CD4-positive, alpha-beta memory T cell (primary cell): ENCODE measurements around the gene A1BG. TPM values are rescaled to one million over a fixed set of nuclear protein-coding genes. Genes with fewer than 3 reads are reported as not detected.
"Not testable (repeated sequence)": the region's sequence is repeated elsewhere in the genome, so short reads cannot be mapped to it uniquely, and the experiment has no call there.

Source experiments
- CTCF ChIA-PET: fragments of 350-600 bp; sonication (Branson Sonifier 250); formaldehyde crosslinking; loops from one replicate; lab custom pipeline; 2021; ENCODE audit warnings: inconsistent platforms; ENCODE audit not compliant: partially characterized antibody; lab: Charles Lee
- POLR2A ChIA-PET: fragments of 350-600 bp; sonication (Branson Sonifier 250); formaldehyde crosslinking; loops from one replicate; lab custom pipeline; 2021; ENCODE audit not compliant: partially characterized antibody; lab: Charles Lee
- DNase-seq, 5 donors: peaks; one replicate each; pipeline versions ENCODE4 v3.0.0 to v3.0.0-alpha.2; 2020 to 2022; ENCODE audit warnings: mixed read lengths in 1 of 5
- H3K27ac ChIP-seq: one replicate; pipeline ENCODE4 v1.7.0; 2013; ENCODE audit warnings: low read depth, low read length
- H3K27me3 ChIP-seq: 2 replicates; pipeline ENCODE4 v1.7.0; 2013; ENCODE audit warnings: mild to moderate bottlenecking, low read length, moderate library complexity; ENCODE audit not compliant: insufficient read depth
- H3K36me3 ChIP-seq: 2 replicates; pipeline ENCODE4 v1.7.0; 2013; ENCODE audit warnings: mild to moderate bottlenecking, low read length, moderate library complexity; ENCODE audit not compliant: insufficient read depth
- H3K4me1 ChIP-seq: 2 replicates; pipeline ENCODE4 v1.7.0; 2013; ENCODE audit warnings: mild to moderate bottlenecking, low read length, moderate library complexity; ENCODE audit not compliant: insufficient read depth
- H3K4me3 ChIP-seq, 2 donors: one replicate each; pipeline ENCODE4 v1.7.0; 2013; ENCODE audit warnings: low read length in 2 of 2, mild to moderate bottlenecking in 1 of 2
- H3K9me3 ChIP-seq, 2 donors: one replicate each; pipeline ENCODE4 v1.7.0; 2013; ENCODE audit warnings: low read length in 2 of 2, control low read depth in 1 of 2; ENCODE audit not compliant: control insufficient read depth in 1 of 2
- H3K27ac Mint-ChIP-seq, 7 donors: one replicate each; pipeline ENCODE4 v1.8.0; 2020 to 2021; ENCODE audit warnings: mixed read lengths in 7 of 7, mild to moderate bottlenecking in 6 of 7, inconsistent platforms in 3 of 7, moderate library complexity in 3 of 7
- H3K27me3 Mint-ChIP-seq, 2 donors: one replicate each; pipeline ENCODE4 v1.8.0; 2020 to 2021; ENCODE audit warnings: mixed read lengths in 2 of 2
- H3K36me3 Mint-ChIP-seq, 2 donors: one replicate each; pipeline ENCODE4 v1.8.0; 2020 to 2021; ENCODE audit warnings: mixed read lengths in 2 of 2, inconsistent platforms in 1 of 2, mild to moderate bottlenecking in 1 of 2
- H3K4me1 Mint-ChIP-seq, 4 donors: one replicate each; pipeline ENCODE4 v1.8.0; 2020 to 2021; ENCODE audit warnings: mixed read lengths in 4 of 4, mild to moderate bottlenecking in 1 of 4
- H3K4me3 Mint-ChIP-seq, 8 donors: one replicate each; pipeline ENCODE4 v1.8.0; 2020 to 2021; ENCODE audit warnings: mixed read lengths in 8 of 8, mild to moderate bottlenecking in 7 of 8, moderate library complexity in 6 of 8, inconsistent platforms in 3 of 8
- H3K9me3 Mint-ChIP-seq, 8 donors: one replicate each; pipeline ENCODE4 v1.8.0; 2020 to 2021; ENCODE audit warnings: mixed read lengths in 8 of 8, mild to moderate bottlenecking in 5 of 8, inconsistent platforms in 3 of 8, moderate library complexity in 1 of 8
- intact Hi-C: fragments of 100-400 bp; cut with micrococcal nuclease; formaldehyde crosslinking; loops from one replicate; pipeline ENCODE4 v1.15.1; 2023
- polyA plus RNA-seq, 2 donors: library from polyadenylated mRNA; unstranded; fragments of 300-500 nt; fragmentation: Illumina TruSeq; gene quantifications; one replicate each; pipeline ENCODE4 v1.2.3, GENCODE V29; 2021
- total RNA-seq, 2 experiments: library from RNA; stranded (reverse); gene quantifications; one replicate each; pipeline ENCODE4 v1.2.3, GENCODE V29; 2021

A1BG gene
- total and polyA plus RNA-seq, 4 experiments from 2014 or later: 15.8 to 47.9 (median 31.8) TPM

- Mint-ChIP-seq H3K4me1 (peaks cover 0 to 5% (median 0%) of the 10 kb centered on the region in 4 donors), H3K36me3 (peaks cover 14 to 15% of the 10 kb centered on the region in 2 donors), H3K27ac (no peak overlapping the region), H3K9me3 (no peaks in the 10 kb centered on the region), H3K27me3 (no peaks in the 10 kb centered on the region), H3K4me3 (no peak overlapping the region)
- no peak for DNase-seq
- Histone ChIP-seq H3K9me3 (no peaks in the 10 kb centered on the region), H3K36me3 (peaks cover 13% of the 10 kb centered on the region), H3K4me1 (no peaks in the 10 kb centered on the region), H3K27ac (no peak overlapping the region), H3K4me3 (no peak overlapping the region), H3K27me3 (no peaks in the 10 kb centered on the region)
- intact Hi-C loops: no loop called here
- POLR2A ChIA-PET: interaction anchor here (1.3 to 1.4 kb wide), 2 partner anchors 43 to 45 kb away, joined by 3 to 4 read pairs; partner anchors contain the start of gene ZNF497
- CTCF ChIA-PET: interaction anchor here (1.3 kb wide), 1 partner anchor 10 kb away, joined by 4 read pairs; no protein-coding TSS in a partner anchor
These were observed 34.1 kb downstream of the A1BG start for GRCh38 chr19:58319241-58319640.

- H3K4me1 Mint-ChIP-seq: peaks cover 0 to 3% (median 0%) of the 10 kb centered on the region in 4 donors
- H3K36me3 ChIP-seq: peaks cover 19% of the 10 kb centered on the region
- POLR2A ChIA-PET: interaction anchor here (0.6 to 1.4 kb wide), 3 partner anchors 29 to 46 kb away, joined by 3 to 4 read pairs (median 3); partner anchors contain the start of gene ZNF497
These were observed 35.0 kb downstream of the A1BG start for GRCh38 chr19:58318297-58318696.

GRCh38 chr19:58317476-58318072 lies 35.7 kb downstream of the A1BG start:
- H3K9me3 ChIP-seq: no peaks in the 10 kb centered on the region
- intact Hi-C loops: no loop called here
- ChIA-PET POLR2A (interaction anchor here (0.6 to 1.7 kb wide), 5 partner anchors 12 to 191 kb away, joined by 3 to 5 read pairs (median 4); partner anchors contain the start of genes ERVK3-1 and ZNF497), CTCF (interaction anchor here (0.9 to 1.0 kb wide), 2 partner anchors 8 to 45 kb away, joined by 3 to 5 read pairs; partner anchors contain the start of gene ZNF497)
- Mint-ChIP-seq H3K27ac (peak overlapping the region in 1 of 7 donors; percentile 43), H3K9me3 (no peaks in the 10 kb centered on the region), H3K4me1 (peaks cover 0 to 3% (median 0%) of the 10 kb centered on the region in 4 donors), H3K27me3 (no peaks in the 10 kb centered on the region), H3K4me3 (no peak overlapping the region), H3K36me3 (peaks cover 27 to 31% of the 10 kb centered on the region in 2 donors)
- H3K27ac ChIP-seq: no peak overlapping the region
- no peaks in the 10 kb centered on the region for H3K4me1 ChIP-seq
- DNase-seq: peak in 1 of 5 donors; percentile 15
- H3K27me3 ChIP-seq: no peaks in the 10 kb centered on the region
- H3K4me3 ChIP-seq: no peak overlapping the region
- H3K36me3 ChIP-seq: peaks cover 26% of the 10 kb centered on the region

More at GRCh38 chr19:58318297-58318696, 35.0 kb downstream of the A1BG start:
- no peak for DNase-seq
- no peaks in the 10 kb centered on the region for H3K9me3 ChIP-seq
- H3K4me3 ChIP-seq: no peak overlapping the region
- no peaks in the 10 kb centered on the region for H3K4me1 ChIP-seq
- intact Hi-C loops: no loop called here
- no peaks in the 10 kb centered on the region for H3K27me3 Mint-ChIP-seq
- no peaks in the 10 kb centered on the region for H3K27me3 ChIP-seq
- H3K27ac Mint-ChIP-seq: peak overlapping the region in 1 of 7 donors; percentile 22
- no peak overlapping the region for H3K4me3 Mint-ChIP-seq
- H3K27ac ChIP-seq: no peak overlapping the region
- CTCF ChIA-PET: interaction anchor here (1.3 kb wide), 1 partner anchor 9 kb away, joined by 4 read pairs; no protein-coding TSS in a partner anchor
- H3K36me3 Mint-ChIP-seq: peaks cover 20 to 24% of the 10 kb centered on the region in 2 donors
- H3K9me3 Mint-ChIP-seq: no peaks in the 10 kb centered on the region

GRCh38 chr19:58315580-58315979 lies 37.7 kb downstream of the A1BG start:
- no peaks in the 10 kb centered on the region for H3K27me3 ChIP-seq
- DNase-seq: no peak
- no peak overlapping the region for H3K4me3 Mint-ChIP-seq
- H3K36me3 ChIP-seq: peaks cover 37% of the 10 kb centered on the region
- H3K27me3 Mint-ChIP-seq: no peaks in the 10 kb centered on the region
- no peak overlapping the region for H3K27ac ChIP-seq
- H3K4me1 ChIP-seq: no peaks in the 10 kb centered on the region
- no peaks in the 10 kb centered on the region for H3K9me3 ChIP-seq
- no peak overlapping the region for H3K4me3 ChIP-seq
- peaks cover 3 to 6% (median 3%) of the 10 kb centered on the region in 4 donors for H3K4me1 Mint-ChIP-seq
- ChIA-PET CTCF (no interaction called here), POLR2A (no interaction called here)
- H3K27ac Mint-ChIP-seq: no peak overlapping the region
- H3K36me3 Mint-ChIP-seq: peaks cover 43 to 47% of the 10 kb centered on the region in 2 donors
- intact Hi-C loops: no loop called here
- H3K9me3 Mint-ChIP-seq: no peaks in the 10 kb centered on the region

DNA sequence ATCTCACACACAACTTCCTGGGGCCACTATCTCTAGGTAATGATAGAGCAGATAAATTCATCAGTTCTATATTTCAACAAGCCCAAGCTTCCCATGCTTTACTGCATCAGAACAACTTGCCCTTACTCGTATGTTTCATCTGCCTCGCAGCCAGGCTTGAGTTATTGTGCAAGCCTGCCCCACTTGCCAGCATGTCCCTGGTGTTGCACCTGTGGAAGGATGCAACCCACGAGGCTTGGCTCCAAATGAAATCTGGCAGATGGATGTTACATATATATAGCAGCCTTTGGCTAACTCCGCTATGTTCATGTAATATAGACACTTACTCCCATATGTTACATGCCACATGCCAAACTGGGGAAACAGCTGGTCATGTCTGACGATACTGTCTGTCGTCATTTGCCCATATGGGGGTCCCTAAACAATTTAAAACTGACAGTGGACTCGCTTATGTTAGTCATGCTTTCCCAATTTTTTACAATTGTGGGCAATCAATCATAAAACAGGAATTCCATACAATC lies 41.9 kb downstream of the A1BG start:
- intact Hi-C loops: loop anchor here (2.0 kb wide), 1 partner anchor 93 kb away; no protein-coding TSS in a partner anchor
- Mint-ChIP-seq H3K27me3 (no peaks in the 10 kb centered on the region), H3K4me1 (peaks cover 21 to 40% (median 30%) of the 10 kb centered on the region in 4 donors), H3K9me3 (no peaks in the 10 kb centered on the region), H3K4me3 (no peak overlapping the region), H3K27ac (peak overlapping the region in 2 of 7 donors; percentile 35 to 64), H3K36me3 (peaks cover 76 to 82% of the 10 kb centered on the region in 2 donors)
- no peak overlapping the region for H3K4me3 ChIP-seq
- DNase-seq: no peak
- H3K9me3 ChIP-seq: no peaks in the 10 kb centered on the region
- ChIA-PET POLR2A (no interaction called here), CTCF (interaction anchor here (0.7 kb wide), 1 partner anchor 84 kb away, joined by 7 read pairs; no protein-coding TSS in a partner anchor)
- H3K4me1 ChIP-seq: peaks cover 15% of the 10 kb centered on the region
- peaks cover 53% of the 10 kb centered on the region for H3K36me3 ChIP-seq
- no peaks in the 10 kb centered on the region for H3K27me3 ChIP-seq
- no peak overlapping the region for H3K27ac ChIP-seq

DNA sequence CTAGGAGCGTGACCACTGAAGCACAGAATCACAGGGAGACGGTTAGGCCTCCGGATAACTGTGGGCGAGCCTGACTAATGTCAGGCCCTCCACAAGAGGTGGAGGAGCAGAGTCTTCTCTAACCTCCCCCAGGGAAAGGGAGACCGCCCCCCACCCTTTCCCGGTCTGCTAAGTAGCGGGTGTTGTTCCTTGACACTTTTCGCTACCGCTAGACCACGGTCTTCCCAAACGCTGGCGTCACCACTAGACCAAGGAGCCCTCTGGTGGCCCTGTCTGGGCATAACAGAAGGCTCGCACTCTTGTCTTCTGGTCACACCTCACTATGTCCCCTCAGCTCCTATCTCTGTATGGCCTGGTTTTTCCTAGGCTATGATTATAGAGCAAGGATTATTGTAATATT lies 42.6 kb downstream of the A1BG start:
- Mint-ChIP-seq H3K36me3 (peaks cover 80 to 84% of the 10 kb centered on the region in 2 donors), H3K4me1 (peaks cover 26 to 48% (median 37%) of the 10 kb centered on the region in 4 donors)
- H3K4me3 Mint-ChIP-seq, H3K4me3 ChIP-seq, H3K27ac ChIP-seq, H3K27me3 Mint-ChIP-seq, H3K27ac Mint-ChIP-seq, H3K27me3 ChIP-seq, H3K9me3 ChIP-seq, H3K9me3 Mint-ChIP-seq: not testable (repeated sequence)
- DNase-seq: peak in 1 of 5 donors; percentile 10
- Histone ChIP-seq H3K36me3 (peaks cover 51% of the 10 kb centered on the region), H3K4me1 (peaks cover 22% of the 10 kb centered on the region)
- intact Hi-C loops: loop anchor here (2.0 kb wide), 1 partner anchor 92 kb away; no protein-coding TSS in a partner anchor
- ChIA-PET CTCF (interaction anchor here (0.7 kb wide), 1 partner anchor 83 kb away, joined by 7 read pairs; no protein-coding TSS in a partner anchor), POLR2A (interaction anchor here (1.9 kb wide), 1 partner anchor 52 kb away, joined by 7 read pairs; the partner anchor contains the start of gene ZNF497)
